SK-N-SH treated with all-trans-retinoic acid at 6 μM for 48 hours (cell line): ENCODE measurements around the gene CNMD.

Source experiments
- CREB5 ChIP-seq: fragments of 250-450 bp; sonication (Bioruptor Pico); IDR thresholded peaks from 2 replicates; pipeline ENCODE4 v1.5.1; 2020; ENCODE audit warnings: low read depth, mild to moderate bottlenecking, moderate library complexity
- ISL1 ChIP-seq: fragments of 250-450 bp; sonication (Bioruptor Pico); IDR thresholded peaks from 2 replicates; pipeline ENCODE4 v2.1.2; 2022; ENCODE audit warnings: mild to moderate bottlenecking, moderate library complexity
- OSR1 ChIP-seq: fragments of 250-450 bp; sonication (Bioruptor Pico); IDR thresholded peaks from 2 replicates; pipeline ENCODE4 v1.8.0; 2022; ENCODE audit warnings: moderate library complexity, mild to moderate bottlenecking, inconsistent platforms
- PATZ1 ChIP-seq: fragments of 250-450 bp; sonication (Bioruptor Pico); IDR thresholded peaks from 2 replicates; pipeline ENCODE4 v1.8.0; 2020; ENCODE audit warnings: mild to moderate bottlenecking, moderate library complexity, borderline replicate concordance
- RARB ChIP-seq: fragments of 250-450 bp; sonication (Bioruptor Pico); IDR thresholded peaks from 2 replicates; pipeline ENCODE4 v1.8.0; 2021; ENCODE audit warnings: mild to moderate bottlenecking, moderate library complexity
- TCF4 ChIP-seq: fragments of 250-450 bp; sonication (Bioruptor Pico); IDR thresholded peaks from 2 replicates; pipeline ENCODE4 v1.8.0; 2021; ENCODE audit warnings: mild to moderate bottlenecking, moderate library complexity, borderline replicate concordance
- TSHZ2 ChIP-seq: fragments of 250-450 bp; sonication (Bioruptor Pico); IDR thresholded peaks from 2 replicates; pipeline ENCODE4 v1.5.0; 2020; ENCODE audit warnings: mild to moderate bottlenecking, moderate library complexity
- ZFP3 ChIP-seq: fragments of 250-450 bp; sonication (Bioruptor Pico); IDR thresholded peaks from 2 replicates; pipeline ENCODE4 v1.5.0; 2020; ENCODE audit warnings: mild to moderate bottlenecking, moderate library complexity
- ZNF70 ChIP-seq: fragments of 450-650 bp; formaldehyde crosslinking; IDR thresholded peaks from 2 replicates; pipeline ENCODE4 v1.5.0; 2020; ENCODE audit warnings: mild to moderate bottlenecking, moderate library complexity
- ZNF8 ChIP-seq: fragments of 450-650 bp; formaldehyde crosslinking; IDR thresholded peaks from 2 replicates; pipeline ENCODE4 v1.5.0; 2020; ENCODE audit warnings: mild to moderate bottlenecking, moderate library complexity

- TF ChIP-seq ZFP3 (CRISPR knock-in tag) (no peak), ISL1 (CRISPR knock-in tag) (no peak), ZNF70 (no peak), PATZ1 (CRISPR knock-in tag) (no peak), TSHZ2 (no peak), OSR1 (CRISPR knock-in tag) (no peak), TCF4 (CRISPR knock-in tag) (no peak), RARB (CRISPR knock-in tag) (no peak), ZNF8 (CRISPR knock-in tag) (no peak), CREB5 (CRISPR knock-in tag) (no peak)
These were observed 11.1 kb upstream of the CNMD start for GRCh38 chr13:52750713-52751112.
